ENCODE data around the gene PARP14.
"Not testable (repeated sequence)": the region's sequence is repeated elsewhere in the genome, so short reads cannot be mapped to it uniquely, and the experiment has no call there.

The PARP14 gene, protein sequence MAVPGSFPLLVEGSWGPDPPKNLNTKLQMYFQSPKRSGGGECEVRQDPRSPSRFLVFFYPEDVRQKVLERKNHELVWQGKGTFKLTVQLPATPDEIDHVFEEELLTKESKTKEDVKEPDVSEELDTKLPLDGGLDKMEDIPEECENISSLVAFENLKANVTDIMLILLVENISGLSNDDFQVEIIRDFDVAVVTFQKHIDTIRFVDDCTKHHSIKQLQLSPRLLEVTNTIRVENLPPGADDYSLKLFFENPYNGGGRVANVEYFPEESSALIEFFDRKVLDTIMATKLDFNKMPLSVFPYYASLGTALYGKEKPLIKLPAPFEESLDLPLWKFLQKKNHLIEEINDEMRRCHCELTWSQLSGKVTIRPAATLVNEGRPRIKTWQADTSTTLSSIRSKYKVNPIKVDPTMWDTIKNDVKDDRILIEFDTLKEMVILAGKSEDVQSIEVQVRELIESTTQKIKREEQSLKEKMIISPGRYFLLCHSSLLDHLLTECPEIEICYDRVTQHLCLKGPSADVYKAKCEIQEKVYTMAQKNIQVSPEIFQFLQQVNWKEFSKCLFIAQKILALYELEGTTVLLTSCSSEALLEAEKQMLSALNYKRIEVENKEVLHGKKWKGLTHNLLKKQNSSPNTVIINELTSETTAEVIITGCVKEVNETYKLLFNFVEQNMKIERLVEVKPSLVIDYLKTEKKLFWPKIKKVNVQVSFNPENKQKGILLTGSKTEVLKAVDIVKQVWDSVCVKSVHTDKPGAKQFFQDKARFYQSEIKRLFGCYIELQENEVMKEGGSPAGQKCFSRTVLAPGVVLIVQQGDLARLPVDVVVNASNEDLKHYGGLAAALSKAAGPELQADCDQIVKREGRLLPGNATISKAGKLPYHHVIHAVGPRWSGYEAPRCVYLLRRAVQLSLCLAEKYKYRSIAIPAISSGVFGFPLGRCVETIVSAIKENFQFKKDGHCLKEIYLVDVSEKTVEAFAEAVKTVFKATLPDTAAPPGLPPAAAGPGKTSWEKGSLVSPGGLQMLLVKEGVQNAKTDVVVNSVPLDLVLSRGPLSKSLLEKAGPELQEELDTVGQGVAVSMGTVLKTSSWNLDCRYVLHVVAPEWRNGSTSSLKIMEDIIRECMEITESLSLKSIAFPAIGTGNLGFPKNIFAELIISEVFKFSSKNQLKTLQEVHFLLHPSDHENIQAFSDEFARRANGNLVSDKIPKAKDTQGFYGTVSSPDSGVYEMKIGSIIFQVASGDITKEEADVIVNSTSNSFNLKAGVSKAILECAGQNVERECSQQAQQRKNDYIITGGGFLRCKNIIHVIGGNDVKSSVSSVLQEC (N-terminal part only)

DNA sequence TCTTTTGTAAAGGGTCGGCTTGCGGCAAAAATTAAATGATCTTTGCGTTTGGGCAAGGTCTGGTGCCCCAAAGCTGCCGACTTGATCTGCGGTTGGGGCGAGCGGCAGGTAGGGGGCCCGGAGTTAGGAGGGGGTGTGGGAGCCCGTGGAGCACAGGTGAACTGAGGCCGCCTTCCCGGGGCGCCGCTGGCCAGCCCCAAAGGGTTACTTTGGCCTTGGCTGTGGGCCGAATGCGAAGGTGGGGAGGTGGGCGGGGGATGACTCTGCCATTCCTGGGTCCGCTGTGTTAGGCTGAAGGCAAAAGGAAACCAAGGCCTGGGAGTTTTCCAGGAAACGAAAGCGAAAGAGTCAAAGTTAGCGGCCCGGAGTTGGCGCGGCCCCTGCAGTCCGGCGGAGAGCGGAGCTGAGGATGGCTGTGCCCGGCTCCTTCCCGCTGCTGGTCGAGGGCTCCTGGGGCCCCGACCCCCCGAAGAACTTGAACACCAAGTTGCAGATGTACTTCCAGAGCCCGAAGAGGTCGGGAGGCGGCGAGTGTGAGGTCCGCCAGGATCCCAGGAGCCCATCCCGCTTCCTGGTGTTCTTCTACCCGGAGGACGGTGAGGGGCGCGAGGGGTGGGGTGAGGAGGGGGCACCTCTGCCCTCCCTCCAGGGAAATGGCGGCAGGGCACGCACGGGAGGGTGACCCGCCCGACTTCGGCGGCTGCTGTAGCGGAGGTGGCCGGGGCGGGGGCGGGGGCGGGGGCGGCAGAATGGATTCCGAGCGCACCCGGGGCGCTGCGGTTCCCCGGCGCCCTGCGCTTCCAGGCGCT lies at the start of gene PARP14:
PARP14 (plus strand) TSS at position 365 of the 809 bp plus-strand sequence; CDS start at position 410, 45 bp downstream.
- peak; percentile 34 for DNase-seq (ENCODE audit: low spot score)

DNA sequence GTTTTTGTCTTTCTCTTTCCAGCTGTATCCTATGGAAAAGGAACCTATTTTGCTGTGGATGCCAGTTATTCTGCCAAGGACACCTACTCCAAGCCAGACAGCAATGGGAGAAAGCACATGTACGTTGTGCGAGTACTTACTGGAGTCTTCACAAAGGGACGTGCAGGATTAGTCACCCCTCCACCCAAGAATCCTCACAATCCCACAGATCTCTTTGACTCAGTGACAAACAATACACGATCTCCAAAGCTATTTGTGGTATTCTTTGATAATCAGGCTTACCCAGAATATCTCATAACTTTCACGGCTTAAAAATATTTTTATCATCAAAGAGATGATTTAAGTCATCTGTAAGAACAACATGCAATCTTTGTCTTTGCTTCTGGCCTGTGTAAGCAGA lies 44.9 kb upstream of the PARP14 start:
- DNase-seq (ENCODE audit: low spot score) = no peak

DNA sequence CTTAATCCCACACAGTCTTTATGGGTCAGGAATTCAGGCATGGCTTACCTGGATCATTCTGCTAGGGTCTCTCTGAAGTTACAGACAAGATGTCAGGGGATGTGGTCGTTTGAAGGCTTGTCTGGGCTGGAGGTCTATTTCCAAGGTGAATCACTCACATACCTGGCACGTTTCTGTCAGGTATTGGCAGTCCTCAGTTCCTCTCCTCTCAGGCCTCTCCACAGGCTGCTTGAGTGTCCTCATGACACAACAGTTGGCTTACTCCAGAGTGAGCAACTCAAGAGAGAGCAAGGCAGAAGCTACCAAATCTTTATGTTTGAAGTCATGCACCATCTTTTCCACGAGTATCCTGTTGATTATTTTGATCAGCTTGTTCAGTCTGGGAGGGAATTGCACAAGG lies 43.9 kb upstream of the PARP14 start:
- DNase-seq (ENCODE audit: low spot score) = no peak

- no peak for DNase-seq (ENCODE audit: low spot score)
Observed at GRCh38 chr3:122640437-122640999, 40.1 kb upstream of the PARP14 start.

GRCh38 chr3:122642935-122643334 lies 37.7 kb upstream of the PARP14 start:
- no peak for DNase-seq (ENCODE audit: low spot score)

DNA sequence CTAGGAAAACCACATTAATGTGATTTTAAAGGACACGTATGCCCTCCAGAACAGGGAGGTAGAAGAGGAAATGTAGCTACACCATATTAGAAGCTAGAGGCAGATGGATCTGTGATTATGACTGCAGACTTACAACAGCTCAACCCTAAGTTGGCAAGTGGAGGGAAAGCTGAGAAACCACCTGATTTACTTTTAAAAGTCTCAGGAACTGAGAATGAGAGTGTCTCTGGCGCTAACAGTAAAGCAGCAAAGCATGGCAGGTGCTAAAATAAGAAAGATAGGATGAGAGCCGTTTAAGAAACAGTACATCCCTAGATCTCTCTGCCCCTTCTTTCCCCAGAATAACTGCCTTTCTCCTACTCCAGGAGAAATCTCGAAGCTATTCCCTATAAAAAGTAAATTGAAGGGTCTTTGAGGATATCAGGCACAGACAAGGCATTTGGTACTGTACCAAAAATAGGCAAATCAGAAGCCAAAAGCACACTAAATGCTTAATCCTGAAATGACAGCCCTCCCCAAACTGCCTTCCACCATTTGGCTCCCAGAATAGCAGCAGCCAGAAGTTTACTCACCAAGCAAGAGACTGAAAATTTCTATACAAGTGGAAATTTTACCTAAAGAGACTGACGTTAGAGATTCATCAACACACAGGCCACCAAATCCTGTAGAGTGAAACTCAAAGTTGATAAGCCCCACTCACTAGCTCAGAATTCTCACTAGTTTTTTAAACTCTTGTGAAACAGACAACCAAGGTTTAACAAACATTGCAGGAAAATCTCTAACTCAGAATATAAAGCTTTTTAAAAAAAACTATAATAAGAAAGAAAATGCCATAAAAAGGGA lies 34.3 kb upstream of the PARP14 start:
- DNase-seq (ENCODE audit: low spot score) = no peak

DNA sequence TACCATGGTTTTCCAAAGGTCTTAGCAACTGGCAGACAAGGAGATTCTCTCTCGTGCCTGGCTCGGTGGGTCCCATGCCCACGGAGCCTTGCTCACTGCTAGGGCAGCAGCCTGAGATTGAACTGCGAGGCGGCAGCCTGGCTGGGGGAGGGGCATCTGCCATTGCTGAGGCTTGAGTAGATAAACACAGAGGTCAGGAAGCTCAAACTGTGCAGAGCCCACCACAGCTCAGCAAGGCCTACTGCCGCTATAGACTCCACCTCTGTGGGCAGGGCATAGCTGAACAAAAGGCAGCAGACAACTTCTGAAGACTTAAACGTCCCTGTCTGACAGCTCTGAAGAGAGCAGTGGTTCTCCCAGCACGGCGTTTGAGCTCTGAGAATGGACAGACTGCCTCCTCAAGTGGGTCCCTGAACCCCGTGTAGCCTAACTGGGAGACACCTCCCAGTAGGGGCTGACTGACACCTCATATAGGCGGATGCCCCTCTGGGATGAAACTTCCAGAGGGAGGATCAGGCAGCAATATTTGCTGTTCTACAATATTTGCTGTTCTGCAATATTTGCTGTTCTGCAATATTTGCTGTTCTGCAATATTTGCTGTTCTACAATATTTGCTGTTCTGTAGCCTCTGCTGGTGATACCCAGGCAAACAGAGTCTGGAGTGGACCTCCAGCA lies 29.3 kb upstream of the PARP14 start:
- DNase-seq (ENCODE audit: low spot score) = not testable (repeated sequence)

- DNase-seq (ENCODE audit: low spot score) = not testable (repeated sequence)
Observed at GRCh38 chr3:122651962-122652361, 28.7 kb upstream of the PARP14 start.

DNA sequence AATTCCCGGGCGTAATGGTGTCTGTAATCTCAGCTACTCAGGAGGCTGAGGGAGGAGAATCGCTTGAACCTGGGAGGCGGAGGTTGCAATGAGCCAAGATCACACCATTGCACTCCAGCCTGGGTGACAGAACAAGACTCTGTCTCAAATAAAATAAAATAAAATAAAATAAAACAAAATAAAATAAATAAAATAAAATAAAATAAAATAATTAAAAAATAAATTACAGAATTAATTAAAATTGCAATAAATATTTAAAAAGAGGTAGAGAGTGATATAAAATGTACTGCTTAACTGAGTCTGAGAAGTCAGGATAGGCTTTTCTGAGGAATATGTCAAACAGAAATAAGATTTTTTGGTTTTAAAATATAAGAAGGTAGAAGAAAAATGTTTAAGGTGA lies 22.3 kb upstream of the PARP14 start:
- not testable (repeated sequence) for DNase-seq (ENCODE audit: low spot score)

GRCh38 chr3:122660297-122660974 lies 20.2 kb upstream of the PARP14 start:
- no peak for DNase-seq (ENCODE audit: low spot score)

- no peak for DNase-seq (ENCODE audit: low spot score)
Observed at GRCh38 chr3:122661633-122662032, 19.0 kb upstream of the PARP14 start.

DNA sequence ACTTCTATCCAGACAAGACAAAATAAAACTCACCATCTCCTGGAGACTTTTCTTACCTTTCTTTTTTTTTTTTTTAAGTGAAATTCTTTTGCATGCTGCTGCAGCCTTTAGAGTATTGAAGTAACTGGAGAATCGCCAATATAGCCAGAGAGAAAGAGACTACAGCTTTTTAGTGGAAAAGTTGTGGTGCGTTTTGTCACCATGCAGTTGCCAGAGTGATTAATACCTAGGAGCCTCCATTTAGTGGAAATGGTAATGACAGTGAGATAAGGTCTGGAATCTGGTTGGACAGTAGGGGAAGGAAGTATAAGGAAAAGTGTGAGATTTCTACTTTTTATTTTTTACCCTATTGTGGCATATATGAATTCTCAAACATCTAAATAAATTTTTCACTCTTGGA lies 18.1 kb upstream of the PARP14 start:
- DNase-seq (ENCODE audit: low spot score) = no peak

GRCh38 chr3:122665226-122665786 lies 15.3 kb upstream of the PARP14 start:
- DNase-seq (ENCODE audit: low spot score) = peak; percentile 18

GRCh38 chr3:122665881-122666280 lies 14.8 kb upstream of the PARP14 start:
- peak; percentile 19 for DNase-seq (ENCODE audit: low spot score)

DNA sequence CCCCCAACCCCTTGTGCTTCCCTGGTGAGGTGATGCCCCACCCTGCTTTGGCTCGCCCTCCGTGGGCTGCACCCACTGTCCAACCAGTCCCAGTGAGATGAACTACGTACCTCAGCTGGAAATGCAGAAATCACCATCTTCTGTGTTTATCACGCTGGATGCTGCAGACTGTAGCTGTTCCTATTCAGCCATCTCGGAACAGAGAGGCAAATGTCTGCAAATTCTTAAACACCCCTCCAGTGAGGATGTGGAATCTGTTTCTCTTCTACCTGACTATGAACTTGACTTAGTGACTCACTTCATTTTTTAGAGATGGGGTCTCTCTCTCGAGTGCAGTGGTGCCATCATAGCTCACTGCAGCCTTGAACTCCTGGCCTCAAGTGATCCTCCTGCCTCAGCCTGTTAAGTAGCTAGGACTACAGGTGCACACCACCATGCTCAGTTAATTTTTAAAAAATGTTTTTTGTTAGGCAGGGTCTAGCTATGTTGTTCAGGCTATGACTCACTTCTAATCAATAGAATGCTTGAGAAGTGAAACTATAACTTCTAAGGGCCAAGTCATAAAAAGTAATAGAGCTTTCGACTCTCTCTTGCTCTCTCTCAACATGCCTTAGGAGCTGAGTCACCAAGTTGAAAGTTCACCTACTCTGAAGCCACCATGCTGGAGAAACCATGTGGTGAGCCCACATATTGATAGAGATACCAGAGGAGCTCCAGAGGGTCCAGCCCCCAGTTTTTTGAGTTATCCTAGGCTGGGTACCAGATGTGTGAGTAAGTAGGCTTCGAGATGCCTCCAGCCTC lies 11.5 kb upstream of the PARP14 start:
- DNase-seq (ENCODE audit: low spot score) = no peak

- no peak for DNase-seq (ENCODE audit: low spot score)
Observed at GRCh38 chr3:122671553-122671952, 9.1 kb upstream of the PARP14 start.

- no peak for DNase-seq (ENCODE audit: low spot score)
Observed at GRCh38 chr3:122674339-122674738, 6.3 kb upstream of the PARP14 start.

- DNase-seq (ENCODE audit: low spot score) = no peak
Observed at GRCh38 chr3:122676759-122677158, 3.9 kb upstream of the PARP14 start.
